SU-DHL-6 (cell line): Measurements from ENCODE around the gene PGLYRP3.

Experiments
- H2AFZ ChIP-seq: fragments of 200-600 bp; sonication (generic); 2 replicates; pipeline ENCODE4 v1.6.1; 2014; ENCODE audit warnings: low read depth, mild to moderate bottlenecking, moderate library complexity, mixed read lengths, antibody characterized with exemption, low read length; ENCODE audit not compliant: severe bottlenecking
- H3F3A ChIP-seq: fragments of 200-600 bp; shearing (Covaris generic); 2 replicates; pipeline ENCODE4 v1.6.0; 2016; ENCODE audit warnings: antibody characterized with exemption, mild to moderate bottlenecking; ENCODE audit not compliant: insufficient read depth
- H3K27ac ChIP-seq: fragments of 200-600 bp; sonication (generic); 2 replicates; pipeline ENCODE4 v1.5.1; 2016; ENCODE audit warnings: low read depth, mild to moderate bottlenecking, low read length, moderate library complexity, mixed read lengths
- H3K27me3 ChIP-seq: fragments of 200-600 bp; sonication (generic), shearing (Covaris generic); 2 replicates; pipeline ENCODE4 v1.6.0; 2014; ENCODE audit warnings: mild to moderate bottlenecking, low read length
- H3K36me3 ChIP-seq: fragments of 200-600 bp; sonication (generic); 2 replicates; pipeline ENCODE4 v1.6.1; 2014; ENCODE audit warnings: mild to moderate bottlenecking, low read length, mixed read lengths
- H3K4me2 ChIP-seq: fragments of 300-600, 200-600 bp; shearing (Covaris generic), sonication (generic); 2 replicates; pipeline ENCODE4 v1.6.0; 2014; ENCODE audit warnings: low read length, low read depth, mild to moderate bottlenecking; ENCODE audit not compliant: poor library complexity, severe bottlenecking
- H3K4me3 ChIP-seq: fragments of 200-600 bp; sonication (generic); 2 replicates; pipeline ENCODE4 v1.5.1; 2014; ENCODE audit warnings: antibody characterized with exemption, low read length, mild to moderate bottlenecking, mixed read lengths; ENCODE audit not compliant: insufficient read depth, poor library complexity, severe bottlenecking
- H3K79me2 ChIP-seq: fragments of 200-600 bp; sonication (generic); 2 replicates; pipeline ENCODE4 v1.6.1; 2014; ENCODE audit warnings: mild to moderate bottlenecking, low read length, moderate library complexity; ENCODE audit not compliant: insufficient read depth
- H3K9ac ChIP-seq: fragments of 200-600 bp; sonication (generic); 2 replicates; pipeline ENCODE4 v1.7.0; 2014; ENCODE audit warnings: mild to moderate bottlenecking, low read length
- H3K9me2 ChIP-seq: fragments of 200-600 bp; sonication (generic); replicated peaks from 2 replicates; pipeline ENCODE4 v1.6.1; 2014; ENCODE audit warnings: low read length; ENCODE audit not compliant: insufficient read depth
- H3K9me3 ChIP-seq: fragments of 200-600 bp; sonication (generic); 2 replicates; pipeline ENCODE4 v1.6.1; 2014; ENCODE audit warnings: low read length, mixed read lengths; ENCODE audit not compliant: insufficient read depth
- H4K20me1 ChIP-seq: fragments of 200-600 bp; sonication (generic); 2 replicates; pipeline ENCODE4 v1.6.1; 2014; ENCODE audit warnings: low read depth, mild to moderate bottlenecking, antibody characterized with exemption, low read length, moderate library complexity, mixed read lengths
- EZH2phosphoT487 ChIP-seq: fragments of 200-600 bp; sonication (generic), shearing (Covaris generic); conservative IDR thresholded peaks from 2 replicates; pipeline ENCODE4 v1.6.1; 2018; ENCODE audit warnings: mild to moderate bottlenecking, antibody characterized with exemption, low read length, moderate library complexity, mixed read lengths
- TF ChIP-seq, protein P1 (sequence below): fragments of 200-600 bp; sonication (generic); IDR thresholded peaks from one replicate; pipeline ENCODE4 v1.5.1; 2017; ENCODE audit warnings: antibody characterized with exemption, mild to moderate bottlenecking, low read length, moderate library complexity; ENCODE audit not compliant: insufficient read depth, poor library complexity, severe bottlenecking

PGLYRP3 gene

GRCh38 chr1:153305682-153306081 lies 7.1 kb downstream of the PGLYRP3 start:
- H3K79me2 ChIP-seq, result no peaks in the 10 kb centered on the region
- H3K27ac ChIP-seq, result no peak overlapping the region
- H4K20me1 ChIP-seq, result no peaks in the 10 kb centered on the region
- no peak overlapping the region for H3K4me2 ChIP-seq
- H2AFZ ChIP-seq, result no peak overlapping the region
- H3K36me3 ChIP-seq, result no peaks in the 10 kb centered on the region
- TF ChIP-seq EZH2phosphoT487, result no peak
- TF ChIP-seq, protein P1, sequence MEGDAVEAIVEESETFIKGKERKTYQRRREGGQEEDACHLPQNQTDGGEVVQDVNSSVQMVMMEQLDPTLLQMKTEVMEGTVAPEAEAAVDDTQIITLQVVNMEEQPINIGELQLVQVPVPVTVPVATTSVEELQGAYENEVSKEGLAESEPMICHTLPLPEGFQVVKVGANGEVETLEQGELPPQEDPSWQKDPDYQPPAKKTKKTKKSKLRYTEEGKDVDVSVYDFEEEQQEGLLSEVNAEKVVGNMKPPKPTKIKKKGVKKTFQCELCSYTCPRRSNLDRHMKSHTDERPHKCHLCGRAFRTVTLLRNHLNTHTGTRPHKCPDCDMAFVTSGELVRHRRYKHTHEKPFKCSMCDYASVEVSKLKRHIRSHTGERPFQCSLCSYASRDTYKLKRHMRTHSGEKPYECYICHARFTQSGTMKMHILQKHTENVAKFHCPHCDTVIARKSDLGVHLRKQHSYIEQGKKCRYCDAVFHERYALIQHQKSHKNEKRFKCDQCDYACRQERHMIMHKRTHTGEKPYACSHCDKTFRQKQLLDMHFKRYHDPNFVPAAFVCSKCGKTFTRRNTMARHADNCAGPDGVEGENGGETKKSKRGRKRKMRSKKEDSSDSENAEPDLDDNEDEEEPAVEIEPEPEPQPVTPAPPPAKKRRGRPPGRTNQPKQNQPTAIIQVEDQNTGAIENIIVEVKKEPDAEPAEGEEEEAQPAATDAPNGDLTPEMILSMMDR, result no peak
- no peaks in the 10 kb centered on the region for H3F3A ChIP-seq
- H3K9me2 ChIP-seq, result no peaks in the 10 kb centered on the region
- no peak overlapping the region for H3K4me3 ChIP-seq
- no peaks in the 10 kb centered on the region for H3K9me3 ChIP-seq
- H3K27me3 ChIP-seq, result no peaks in the 10 kb centered on the region
- H3K9ac ChIP-seq, result no peak overlapping the region

- Histone ChIP-seq H3K4me2 (no peak overlapping the region), H3K27me3 (no peaks in the 10 kb centered on the region), H3K27ac (no peak overlapping the region), H3K4me3 (no peak overlapping the region), H3K9ac (no peak overlapping the region), H3K9me3 (no peaks in the 10 kb centered on the region), H3K36me3 (no peaks in the 10 kb centered on the region), H3K79me2 (no peaks in the 10 kb centered on the region), H4K20me1 (no peaks in the 10 kb centered on the region), H2AFZ (no peak overlapping the region), H3F3A (no peaks in the 10 kb centered on the region), H3K9me2 (no peaks in the 10 kb centered on the region)
- no peak for TF ChIP-seq EZH2phosphoT487
- TF ChIP-seq, protein P1, result no peak
These were observed 10.4 kb downstream of the PGLYRP3 start for GRCh38 chr1:153302308-153302707.

DNA sequence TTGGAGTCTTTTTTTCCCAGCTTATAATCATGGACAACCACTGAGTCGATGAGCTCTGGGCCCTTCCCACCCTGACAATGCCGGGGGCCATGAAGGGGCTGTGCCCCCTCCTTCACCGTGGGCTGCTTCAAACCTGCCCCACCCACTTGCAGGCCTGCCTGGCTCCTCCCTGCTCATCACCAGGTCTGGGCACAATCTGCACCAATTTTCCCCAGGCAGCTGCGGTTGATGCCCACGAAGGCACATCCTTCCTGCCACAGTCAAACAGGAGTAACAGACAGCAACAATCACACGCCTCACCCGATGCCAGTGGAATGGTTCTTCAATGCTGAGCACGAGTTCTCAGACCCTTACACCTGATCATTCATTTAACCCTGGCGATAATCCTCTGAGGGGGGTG lies 18.9 kb downstream of the PGLYRP3 start:
- Histone ChIP-seq H3K79me2 (no peaks in the 10 kb centered on the region), H3K27ac (no peak overlapping the region), H3K9ac (no peak overlapping the region), H4K20me1 (no peaks in the 10 kb centered on the region), H2AFZ (no peak overlapping the region), H3F3A (no peaks in the 10 kb centered on the region), H3K4me3 (no peak overlapping the region), H3K9me3 (no peaks in the 10 kb centered on the region), H3K27me3 (no peaks in the 10 kb centered on the region), H3K9me2 (no peaks in the 10 kb centered on the region), H3K36me3 (no peaks in the 10 kb centered on the region), H3K4me2 (no peak overlapping the region)
- no peak for TF ChIP-seq EZH2phosphoT487
- TF ChIP-seq, protein P1, result no peak

DNA sequence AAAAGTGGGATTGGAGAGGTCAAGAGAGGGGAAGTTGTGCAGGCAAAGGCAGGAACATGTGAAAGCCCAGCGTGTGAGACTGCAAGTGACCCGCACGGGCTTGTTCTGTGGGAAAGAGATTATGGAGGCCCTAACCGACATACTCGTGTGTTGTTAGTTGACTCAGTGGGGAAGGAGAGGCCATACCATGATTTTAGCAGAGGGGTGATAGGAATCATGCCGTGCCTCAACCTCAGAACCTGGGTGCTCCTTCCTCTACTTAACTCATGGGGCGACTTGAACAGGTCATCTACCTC lies 19.3 kb downstream of the PGLYRP3 start:
- no peak overlapping the region for H3K4me3 ChIP-seq
- H3K4me2 ChIP-seq, result no peak overlapping the region
- no peak overlapping the region for H2AFZ ChIP-seq
- H3K9me2 ChIP-seq, result no peaks in the 10 kb centered on the region
- TF ChIP-seq, protein P1, result no peak
- no peak for TF ChIP-seq EZH2phosphoT487
- H3K9me3 ChIP-seq, result no peaks in the 10 kb centered on the region
- no peak overlapping the region for H3K9ac ChIP-seq
- no peaks in the 10 kb centered on the region for H3K79me2 ChIP-seq
- H3K27ac ChIP-seq, result no peak overlapping the region
- no peaks in the 10 kb centered on the region for H4K20me1 ChIP-seq
- no peaks in the 10 kb centered on the region for H3K36me3 ChIP-seq
- no peaks in the 10 kb centered on the region for H3K27me3 ChIP-seq
- H3F3A ChIP-seq, result no peaks in the 10 kb centered on the region
